Frontal cortex (tissue), 4 donors: Measurements from ENCODE around the gene ANO4. TPM values are rescaled to one million over a fixed set of nuclear protein-coding genes. Genes with fewer than 3 reads are reported as not detected.
A peak's percentile ranks its signal among the peaks of the same experiment; 100 is the strongest.

ENCODE experiments used
- DNase-seq, 2 donors: peaks; one replicate each; pipeline ENCODE4 v3.0.0; 2012; ENCODE audit warnings: low spot score in 2 of 2
- FAIRE-seq: peaks from 2 replicates; lab custom pipeline; 2012; peaks lifted over from hg19 to GRCh38; lab: Jason Lieb, UNC
- total RNA-seq: library from RNA; depleted of rRNA; stranded (reverse); fragments of >200 nt; gene quantifications from one replicate; pipeline ENCODE4 v1.2.3, GENCODE V29; 2014
- donor health status: control.
- donor health status: control.
- donor health status: control.

ANO4 gene
- total RNA-seq, 1 donor from 2014 or later = 88.9 TPM

GRCh38 chr12:100800723-100801122, 6.1 kb downstream of the ANO4 start:
- FAIRE-seq = no peak
- no peak for DNase-seq

- FAIRE-seq = no peak
- DNase-seq = no peak
These were observed 6.7 kb downstream of the ANO4 start for GRCh38 chr12:100801320-100801719.

- no peak for FAIRE-seq
These were observed 14.2 kb downstream of the ANO4 start for GRCh38 chr12:100808777-100809176.

GRCh38 chr12:100820314-100820713, 25.7 kb downstream of the ANO4 start:
- FAIRE-seq (no peak), DNase-seq (no peak)

More at GRCh38 chr12:100808777-100809176, 14.2 kb downstream of the ANO4 start:
- no peak for DNase-seq

- FAIRE-seq (no peak), DNase-seq (no peak)
These were observed 29.4 kb downstream of the ANO4 start for GRCh38 chr12:100823963-100824362.

- DNase-seq = no peak
- no peak for FAIRE-seq
These were observed 29.9 kb downstream of the ANO4 start for GRCh38 chr12:100824476-100824875.

GRCh38 chr12:100826323-100826722, 31.7 kb downstream of the ANO4 start:
- FAIRE-seq = no peak
- DNase-seq = no peak

- FAIRE-seq (no peak), DNase-seq (peak in 1 of 2 donors; percentile 2)
These were observed 33.4 kb downstream of the ANO4 start for GRCh38 chr12:100827901-100828520.

- no peak for DNase-seq
- no peak for FAIRE-seq
These were observed 35.6 kb downstream of the ANO4 start for GRCh38 chr12:100830003-100830795.

- DNase-seq (no peak), FAIRE-seq (no peak)
These were observed 38.7 kb downstream of the ANO4 start for GRCh38 chr12:100833282-100833681.

GRCh38 chr12:100840748-100841147, 46.2 kb downstream of the ANO4 start:
- FAIRE-seq (no peak), DNase-seq (no peak)

- no peak for DNase-seq
- FAIRE-seq = no peak
These were observed 47.6 kb downstream of the ANO4 start for GRCh38 chr12:100842156-100842555.

- DNase-seq = no peak
- no peak for FAIRE-seq
These were observed 48.5 kb downstream of the ANO4 start for GRCh38 chr12:100843061-100843460.

GRCh38 chr12:100845095-100845494, 50.5 kb downstream of the ANO4 start:
- FAIRE-seq (no peak), DNase-seq (no peak)

- no peak for FAIRE-seq
These were observed 57.1 kb downstream of the ANO4 start for GRCh38 chr12:100851637-100852036.

GRCh38 chr12:100857418-100857817, 62.8 kb downstream of the ANO4 start:
- FAIRE-seq (no peak), DNase-seq (no peak)

More at GRCh38 chr12:100851637-100852036, 57.1 kb downstream of the ANO4 start:
- no peak for DNase-seq

GRCh38 chr12:100857971-100858370, 63.4 kb downstream of the ANO4 start:
- no peak for FAIRE-seq
- no peak for DNase-seq

GRCh38 chr12:100858656-100859055, 64.1 kb downstream of the ANO4 start:
- FAIRE-seq (no peak), DNase-seq (no peak)

- DNase-seq (no peak), FAIRE-seq (no peak)
These were observed 64.6 kb downstream of the ANO4 start for GRCh38 chr12:100859063-100859627.

GRCh38 chr12:100860611-100861010, 66.0 kb downstream of the ANO4 start:
- no peak for FAIRE-seq

GRCh38 chr12:100862676-100863075, 68.1 kb downstream of the ANO4 start:
- no peak for DNase-seq
- no peak for FAIRE-seq

More at GRCh38 chr12:100860611-100861010, 66.0 kb downstream of the ANO4 start:
- no peak for DNase-seq
